Measurements from ENCODE around the gene COQ8A.

COQ8A gene

DNA sequence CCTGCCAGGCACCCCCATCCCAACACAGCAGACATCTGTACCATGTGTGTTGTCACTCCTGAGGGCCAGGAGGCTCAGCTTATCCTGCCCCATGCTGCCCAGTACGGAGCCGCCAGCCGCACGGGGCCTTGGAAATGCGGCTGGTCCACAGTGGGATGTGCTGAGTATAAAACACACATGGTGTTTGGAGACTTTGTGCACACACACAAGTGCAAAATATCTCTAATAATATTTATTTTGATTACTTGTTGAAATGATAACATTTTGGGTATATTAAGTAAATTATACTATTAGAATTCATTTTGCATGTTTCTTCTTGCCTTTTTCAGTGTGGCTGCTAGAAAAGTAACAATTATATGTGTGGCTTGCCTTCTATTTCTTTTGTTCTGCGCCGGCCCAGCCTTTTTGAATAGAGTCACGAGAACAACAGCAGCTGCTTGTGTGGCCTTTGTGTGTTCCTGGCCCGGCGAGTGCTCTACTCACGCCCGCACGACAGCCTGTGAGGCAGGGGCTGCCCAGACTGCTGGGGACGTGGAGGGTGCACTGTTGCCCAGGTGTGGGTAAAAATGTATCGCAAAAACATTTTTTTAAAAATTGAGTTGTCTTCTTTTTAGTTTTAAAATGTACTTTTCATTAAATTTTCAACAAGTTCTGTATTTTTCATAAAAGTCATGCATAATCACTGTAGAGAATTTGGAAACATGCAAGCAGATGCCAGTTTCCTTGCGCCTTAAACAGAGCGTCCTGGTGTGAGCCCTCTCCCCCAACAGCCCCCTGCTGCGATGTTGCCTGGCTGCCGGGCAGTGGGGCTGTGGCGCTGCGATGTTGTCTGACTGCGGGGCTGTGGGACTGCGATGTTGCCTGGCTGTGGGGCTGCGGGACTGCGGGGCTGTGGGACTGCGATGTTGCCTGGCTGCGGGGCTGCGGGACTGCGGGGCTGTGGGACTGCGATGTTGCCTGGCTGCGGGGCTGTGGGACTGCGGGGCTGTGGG lies 35.5 kb downstream of the COQ8A start:
- no peak for FAIRE-seq
- DNase-seq (ENCODE audit: insufficient read length, low spot score), result no peak
- TF ChIP-seq POLR2AphosphoS5 (IDR thresholded peaks at IDR 0.05; ENCODE audit: low read depth, low read length), result no peak
- TF ChIP-seq PAX5 (IDR thresholded peaks at IDR 0.05; ENCODE audit: insufficient read depth, low read length, severe bottlenecking), result no peak
- TF ChIP-seq POU2F2 (IDR thresholded peaks at IDR 0.05; ENCODE audit: low read depth, low read length), result no peak
- TF ChIP-seq SPI1 (IDR thresholded peaks at IDR 0.05; ENCODE audit: low read depth, low read length), result no peak
- TF ChIP-seq POLR2A (IDR thresholded peaks at IDR 0.05; ENCODE audit: low read depth, low read length), result no peak
- no peak for TF ChIP-seq TAF1 (IDR thresholded peaks at IDR 0.05; ENCODE audit: low read depth, low read length)

DNA sequence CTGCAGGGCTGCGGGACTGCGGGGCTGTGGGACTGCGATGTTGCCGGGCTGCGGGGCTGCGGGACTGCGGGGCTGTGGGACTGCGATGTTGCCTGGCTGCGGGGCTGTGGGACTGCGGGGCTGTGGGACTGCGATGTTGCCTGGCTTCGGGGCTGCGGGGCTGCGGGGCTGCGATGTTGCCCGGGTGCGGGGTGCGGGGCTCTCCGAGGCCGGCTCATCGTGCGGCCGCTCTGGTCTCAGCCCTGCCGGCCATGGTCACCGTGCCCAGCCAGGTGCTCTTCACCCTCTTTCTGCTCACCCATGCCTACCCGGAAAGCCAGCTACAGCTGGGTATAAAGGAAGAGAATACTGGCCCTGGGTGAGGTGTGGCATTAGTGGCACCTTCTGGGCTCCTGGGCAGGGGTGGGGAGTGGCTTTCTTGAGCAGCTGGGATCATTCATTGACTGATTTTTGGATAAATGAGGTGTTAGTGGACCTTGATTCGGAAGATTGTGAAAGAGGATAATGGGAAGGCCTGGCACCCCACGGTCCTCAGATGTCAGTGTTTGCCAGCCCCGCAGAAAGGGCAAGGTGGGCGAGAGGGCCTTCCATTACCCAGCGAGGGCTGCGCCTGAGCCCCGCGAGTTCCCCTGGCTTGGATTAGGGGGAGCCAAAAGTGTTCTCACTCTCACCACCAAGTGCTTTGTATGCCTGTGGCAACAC lies 36.3 kb downstream of the COQ8A start:
- no peak for FAIRE-seq
- DNase-seq (ENCODE audit: insufficient read length, low spot score), result no peak
- no peak for TF ChIP-seq POLR2AphosphoS5 (IDR thresholded peaks at IDR 0.05; ENCODE audit: low read depth, low read length)
- no peak for TF ChIP-seq POLR2A (IDR thresholded peaks at IDR 0.05; ENCODE audit: low read depth, low read length)
- no peak for TF ChIP-seq TAF1 (IDR thresholded peaks at IDR 0.05; ENCODE audit: low read depth, low read length)
- TF ChIP-seq PAX5 (IDR thresholded peaks at IDR 0.05; ENCODE audit: insufficient read depth, low read length, severe bottlenecking), result no peak
- TF ChIP-seq SPI1 (IDR thresholded peaks at IDR 0.05; ENCODE audit: low read depth, low read length), result no peak
- TF ChIP-seq POU2F2 (IDR thresholded peaks at IDR 0.05; ENCODE audit: low read depth, low read length), result no peak

DNA sequence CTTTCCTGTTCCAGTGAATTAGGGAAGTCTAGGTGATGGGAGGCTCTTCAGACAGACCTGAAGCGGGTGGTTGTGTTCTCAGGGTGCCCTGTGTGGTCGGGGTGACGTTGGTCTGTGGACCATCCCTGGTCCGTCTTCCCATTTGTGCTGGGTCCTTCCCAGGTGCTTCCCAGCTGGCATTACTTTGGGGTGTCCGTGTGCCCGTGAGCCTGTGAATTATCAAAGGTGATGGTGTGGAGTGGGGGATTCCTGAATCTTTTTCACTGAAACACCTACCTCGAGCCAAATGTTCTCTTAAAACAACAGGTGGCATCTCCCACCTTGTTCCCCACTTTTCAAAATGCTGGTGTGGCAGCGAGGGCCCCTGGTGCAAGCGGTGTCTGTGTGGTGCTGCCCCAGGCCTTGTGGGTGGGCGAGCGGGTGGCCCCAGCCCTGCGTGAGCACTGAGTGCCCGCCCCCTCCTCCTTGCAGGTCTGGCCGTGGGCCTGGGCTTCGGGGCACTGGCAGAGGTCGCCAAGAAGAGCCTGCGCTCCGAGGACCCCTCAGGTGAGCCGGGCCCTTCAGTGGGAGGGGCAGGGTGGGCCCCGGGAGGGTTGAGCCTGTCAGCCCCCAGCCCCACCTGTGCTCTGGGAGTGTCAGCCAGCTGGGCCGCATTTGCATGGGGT lies 37.0 kb downstream of the COQ8A start:
- no peak for FAIRE-seq
- no peak for DNase-seq (ENCODE audit: insufficient read length, low spot score)
- TF ChIP-seq PAX5 (IDR thresholded peaks at IDR 0.05; ENCODE audit: insufficient read depth, low read length, severe bottlenecking), result no peak
- no peak for TF ChIP-seq POLR2A (IDR thresholded peaks at IDR 0.05; ENCODE audit: low read depth, low read length)
- no peak for TF ChIP-seq TAF1 (IDR thresholded peaks at IDR 0.05; ENCODE audit: low read depth, low read length)
- no peak for TF ChIP-seq POLR2AphosphoS5 (IDR thresholded peaks at IDR 0.05; ENCODE audit: low read depth, low read length)
- no peak for TF ChIP-seq POU2F2 (IDR thresholded peaks at IDR 0.05; ENCODE audit: low read depth, low read length)
- TF ChIP-seq SPI1 (IDR thresholded peaks at IDR 0.05; ENCODE audit: low read depth, low read length), result no peak

DNA sequence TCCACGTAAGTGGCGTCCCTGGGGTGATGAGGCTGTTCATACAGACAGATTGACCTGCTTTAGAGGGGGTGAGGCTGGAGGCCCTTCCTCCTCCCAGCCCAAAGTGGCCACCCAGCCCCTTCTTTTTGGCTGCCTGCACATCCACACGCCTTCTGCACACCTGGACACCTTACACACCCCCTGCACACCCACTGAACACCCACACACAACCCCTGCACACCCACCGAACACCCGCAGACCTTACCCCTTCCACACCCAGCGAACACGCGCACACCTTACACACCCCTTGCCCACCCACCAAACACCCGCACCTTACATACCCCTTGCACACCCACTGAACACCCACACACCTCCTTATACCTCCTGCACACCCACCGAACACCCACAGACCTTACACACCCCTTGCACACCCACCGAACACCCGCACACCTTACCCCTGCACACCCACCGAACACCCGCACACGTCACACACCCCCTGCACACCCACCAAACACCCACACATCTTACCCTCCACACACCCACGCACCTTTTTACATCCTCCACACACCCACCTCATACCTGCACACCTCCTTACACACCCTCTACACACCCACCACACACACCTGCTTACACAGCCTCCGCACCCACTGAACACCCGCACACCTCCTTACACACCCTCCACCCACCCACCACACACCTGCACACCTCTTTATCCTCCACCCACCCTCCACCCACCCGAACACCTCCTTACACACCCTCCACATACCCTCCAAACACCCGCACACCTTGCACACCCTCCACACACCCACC lies 37.7 kb downstream of the COQ8A start:
- no peak for DNase-seq (ENCODE audit: insufficient read length, low spot score)
- FAIRE-seq, result no peak
- TF ChIP-seq TAF1 (IDR thresholded peaks at IDR 0.05; ENCODE audit: low read depth, low read length) (no peak), POLR2A (IDR thresholded peaks at IDR 0.05; ENCODE audit: low read depth, low read length) (no peak), SPI1 (IDR thresholded peaks at IDR 0.05; ENCODE audit: low read depth, low read length) (no peak), POLR2AphosphoS5 (IDR thresholded peaks at IDR 0.05; ENCODE audit: low read depth, low read length) (no peak), POU2F2 (IDR thresholded peaks at IDR 0.05; ENCODE audit: low read depth, low read length) (no peak), PAX5 (IDR thresholded peaks at IDR 0.05; ENCODE audit: insufficient read depth, low read length, severe bottlenecking) (no peak)

DNA sequence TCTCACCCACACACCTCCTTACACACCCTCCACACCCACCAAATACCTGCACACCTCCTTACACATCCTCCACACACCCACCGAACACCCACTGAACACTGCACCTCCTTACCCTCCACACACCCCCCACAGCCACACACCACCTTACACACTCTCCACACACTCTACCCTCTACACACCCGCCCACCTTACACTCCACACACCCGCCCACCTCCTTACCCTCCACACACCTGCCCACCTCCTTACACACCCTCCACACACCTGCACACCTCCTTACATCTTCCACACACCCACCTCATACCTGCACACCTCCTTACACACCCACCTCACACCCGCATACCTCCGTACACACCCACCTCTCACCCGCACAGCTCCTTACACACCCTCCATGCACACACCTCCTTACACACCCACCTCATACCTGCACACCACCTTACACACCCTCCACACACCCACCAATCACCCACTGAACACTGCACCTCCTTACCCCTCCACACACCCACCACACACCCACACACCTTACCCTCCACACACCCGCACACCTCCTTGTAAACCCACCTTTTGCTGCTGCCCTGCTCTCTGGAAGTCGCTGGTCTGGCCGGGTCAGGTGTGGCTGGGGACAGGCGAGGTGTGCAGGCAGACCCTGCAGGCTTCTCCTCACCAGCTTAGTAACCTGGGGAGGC lies 38.5 kb downstream of the COQ8A start:
- no peak for DNase-seq (ENCODE audit: insufficient read length, low spot score)
- TF ChIP-seq TAF1 (IDR thresholded peaks at IDR 0.05; ENCODE audit: low read depth, low read length) (no peak), POLR2AphosphoS5 (IDR thresholded peaks at IDR 0.05; ENCODE audit: low read depth, low read length) (no peak), POU2F2 (IDR thresholded peaks at IDR 0.05; ENCODE audit: low read depth, low read length) (no peak), PAX5 (IDR thresholded peaks at IDR 0.05; ENCODE audit: insufficient read depth, low read length, severe bottlenecking) (no peak), SPI1 (IDR thresholded peaks at IDR 0.05; ENCODE audit: low read depth, low read length) (no peak), POLR2A (IDR thresholded peaks at IDR 0.05; ENCODE audit: low read depth, low read length) (no peak)
- FAIRE-seq, result no peak

DNA sequence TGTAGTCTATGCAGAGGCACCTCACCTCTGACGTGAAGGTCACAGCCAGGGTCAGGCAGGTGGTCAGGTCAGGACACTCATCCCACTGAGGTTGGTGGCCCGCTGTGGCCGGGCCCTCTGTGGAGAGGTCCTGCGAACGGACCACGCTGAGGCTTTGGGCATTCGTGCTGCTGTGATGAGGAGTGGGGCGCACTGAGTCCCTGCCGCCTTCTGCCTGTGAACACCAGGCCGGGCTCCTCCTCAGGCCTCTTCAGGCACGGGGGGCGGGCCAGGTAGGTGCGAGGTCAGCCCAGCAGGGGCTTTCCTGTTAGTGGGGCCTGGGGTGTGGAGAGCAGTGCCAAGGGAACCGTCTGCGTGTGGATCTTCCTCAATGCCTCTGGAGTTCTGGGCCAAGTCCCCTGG lies 39.0 kb downstream of the COQ8A start:
- no peak for TF ChIP-seq POU2F2 (IDR thresholded peaks at IDR 0.05; ENCODE audit: low read depth, low read length)
- no peak for TF ChIP-seq PAX5 (IDR thresholded peaks at IDR 0.05; ENCODE audit: insufficient read depth, low read length, severe bottlenecking)
- no peak for TF ChIP-seq SPI1 (IDR thresholded peaks at IDR 0.05; ENCODE audit: low read depth, low read length)
- no peak for TF ChIP-seq POLR2A (IDR thresholded peaks at IDR 0.05; ENCODE audit: low read depth, low read length)
- no peak for TF ChIP-seq POLR2AphosphoS5 (IDR thresholded peaks at IDR 0.05; ENCODE audit: low read depth, low read length)
- TF ChIP-seq TAF1 (IDR thresholded peaks at IDR 0.05; ENCODE audit: low read depth, low read length), result no peak
- no peak for DNase-seq (ENCODE audit: insufficient read length, low spot score)
- FAIRE-seq, result no peak

DNA sequence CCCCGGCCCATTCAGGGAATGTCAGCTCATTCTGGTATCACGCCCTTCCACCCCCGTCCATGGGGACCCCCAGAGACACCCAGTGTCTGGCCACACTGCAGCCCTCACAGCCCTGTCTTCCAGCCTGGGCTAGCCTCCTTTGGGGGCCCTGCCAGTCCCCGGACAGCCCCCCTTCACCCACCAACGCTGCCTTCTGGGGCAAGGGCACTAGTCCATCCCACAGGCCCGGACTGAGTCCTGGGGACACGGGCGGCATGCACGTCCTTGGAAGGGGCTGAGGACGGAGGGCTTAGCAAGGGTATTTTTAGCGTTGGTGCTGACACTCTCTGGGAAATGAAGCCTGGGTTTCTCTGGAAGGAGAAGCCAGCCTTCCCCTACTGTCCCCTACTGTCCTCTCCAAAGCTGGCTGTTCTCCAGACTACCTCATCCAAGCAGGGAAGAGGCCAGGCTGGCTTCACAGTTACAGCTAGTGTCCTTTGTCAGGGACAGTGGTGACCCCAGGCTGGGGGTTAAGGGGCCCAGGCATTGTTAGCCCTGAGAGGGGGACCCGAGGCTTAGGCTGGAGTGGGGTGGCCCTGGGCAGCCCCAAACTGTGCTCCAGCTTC lies 39.5 kb downstream of the COQ8A start:
- no peak for DNase-seq (ENCODE audit: insufficient read length, low spot score)
- TF ChIP-seq POU2F2 (IDR thresholded peaks at IDR 0.05; ENCODE audit: low read depth, low read length) (no peak), SPI1 (IDR thresholded peaks at IDR 0.05; ENCODE audit: low read depth, low read length) (no peak), POLR2AphosphoS5 (IDR thresholded peaks at IDR 0.05; ENCODE audit: low read depth, low read length) (no peak), TAF1 (IDR thresholded peaks at IDR 0.05; ENCODE audit: low read depth, low read length) (no peak), PAX5 (IDR thresholded peaks at IDR 0.05; ENCODE audit: insufficient read depth, low read length, severe bottlenecking) (no peak), POLR2A (IDR thresholded peaks at IDR 0.05; ENCODE audit: low read depth, low read length) (no peak)
- FAIRE-seq, result no peak
